Adrenal gland (tissue), 12 donors: ENCODE measurements around the gene CBFA2T3. TPM values are rescaled to one million over a fixed set of nuclear protein-coding genes. Genes with fewer than 3 reads are reported as not detected.
"Not testable (repeated sequence)": the region's sequence is repeated elsewhere in the genome, so short reads cannot be mapped to it uniquely, and the experiment has no call there.

Experiments
- DNase-seq, 7 donors: peaks; one replicate each; pipeline ENCODE4 v3.0.0-alpha.2; 2019 to 2020
- H3K27ac ChIP-seq, 5 donors: fragments of 200-600 bp; sonication (generic) in 4 of 5; 1 replicate in 3 of 5; 2 replicates in 2 of 5; pipeline versions ENCODE4 v1.5.1 to v1.8.0; 2016 to 2020; ENCODE audit warnings: mild to moderate bottlenecking in 1 of 5
- H3K27me3 ChIP-seq: fragments of 200-600 bp; 2 replicates; pipeline ENCODE4 v1.8.0; 2021
- H3K36me3 ChIP-seq, 2 donors: fragments of 200-600 bp; replicated peaks in 1 of 2; 1 replicate in 1 of 2; 2 replicates in 1 of 2; pipeline versions ENCODE4 v1.5.1 to v1.8.0; 2018 to 2022
- H3K4me1 ChIP-seq, 2 donors: fragments of 200-600 bp; replicated peaks in 1 of 2; 1 replicate in 1 of 2; 2 replicates in 1 of 2; pipeline versions ENCODE4 v1.5.1 to v1.8.0; 2018 to 2021
- H3K4me3 ChIP-seq, 4 donors: fragments of 200-600 bp; sonication (generic) in 3 of 4; one replicate each; pipeline ENCODE4 v1.5.1; 2016 to 2018
- H3K9me3 ChIP-seq, 3 donors: fragments of 200-600 bp; sonication (generic) in 1 of 3; replicated peaks in 1 of 3; 1 replicate in 2 of 3; 2 replicates in 1 of 3; pipeline versions ENCODE4 v1.5.1 to v1.8.0; 2016 to 2021
- CTCF ChIP-seq, 6 experiments: fragments of 450-650 bp in 4 of 6; fragments of 200-600 bp in 2 of 6; sonication (generic) in 1 of 6; IDR thresholded peaks; 1 replicate in 5 of 6; 2 replicates in 1 of 6; pipeline versions ENCODE4 v1.5.1 to v1.8.0; 2016 to 2021; ENCODE audit warnings: antibody characterized with exemption in 6 of 6, mild to moderate bottlenecking in 2 of 6, moderate library complexity in 1 of 6
- POLR2A ChIP-seq, 2 donors: fragments of 450-650 bp; IDR thresholded peaks; one replicate each; pipeline ENCODE4 v1.6.1; 2017; ENCODE audit warnings: antibody characterized with exemption in 2 of 2, mild to moderate bottlenecking in 2 of 2, moderate library complexity in 1 of 2
- WGBS, 4 donors: extraction: QIAGEN DNeasy Blood & Tissue Kit in 2 of 4; methylation state at CpG; one replicate each; pipeline versions ENCODE4 v1.1.5 to v1.1.7; 2013 to 2017; 5-methylcytosine and 5-hydroxymethylcytosine counted together
- intact Hi-C, 2 donors: fragments of 100-400 bp; cut with DNase I; formaldehyde crosslinking; loops; one replicate each; pipeline versions ENCODE4 v1.14.1 to v1.15.0; 2022 to 2023
- polyA plus RNA-seq, 3 donors: library from polyadenylated mRNA; stranded (reverse); fragments of 200-250 nt in 2 of 3; fragments of 350-450 nt in 1 of 3; fragmentation: Illumina TruSeq in 1 of 3; extraction: RNeasy Lipid Tissue Mini Kit (QIAGEN cat#74804) in 1 of 3; gene quantifications; one replicate each; pipeline ENCODE4 v1.2.3, GENCODE V29; 2013 to 2014
- total RNA-seq, 9 donors: library from RNA; depleted of rRNA in 4 of 9; stranded (reverse); fragments of >200 nt in 4 of 9; fragments of 120-200 nt in 1 of 9; fragmentation: NEBNext Ultra II Directional in 1 of 9; extraction: Animal tissue kit (Norgen Biotek cat#: 25700) in 1 of 9; gene quantifications; one replicate each; pipeline versions ENCODE4 v1.1.0 to v1.2.4, GENCODE V29; 2013 to 2023
- donor health status: healthy with polysubstance abuse.
- donor health status: Bipolar disorder and iron deficiency.
- donor health status: DM: yes; HTN: yes; CAD: no.
- donor health status: DM: no; HTN: no; CAD: no.
- donor health status: DM: no; HTN: no; CAD: no.
- donor health status: DM: yes; HTN: yes; CAD: no.

The CBFA2T3 gene
- total and polyA plus RNA-seq, 12 donors = 0.30 to 16.9 (median 2.2) TPM

- Histone ChIP-seq H3K9me3 (no peaks in the 10 kb centered on the region), H3K27me3 (no peaks in the 10 kb centered on the region), H3K4me3 (no peak overlapping the region), H3K36me3 (no peaks in the 10 kb centered on the region), H3K27ac (no peak overlapping the region), H3K4me1 (no peaks in the 10 kb centered on the region)
- intact Hi-C loops = no loop called here
- no peak for DNase-seq
- WGBS, 4 donors = 89 to 93% (median 91%) methylated on average over 31 to 34 of the region's 34 CpGs
- TF ChIP-seq POLR2A (IDR thresholded peaks at IDR 0.05) = no peak
- TF ChIP-seq CTCF (IDR thresholded peaks at IDR 0.05) = no peak
Measured at GRCh38 chr16:88897696-88898425, 79.1 kb downstream of the CBFA2T3 start.

GRCh38 chr16:88896238-88897070 is 80.6 kb downstream of the CBFA2T3 start:
- Histone ChIP-seq H3K36me3 (no peaks in the 10 kb centered on the region), H3K27ac (no peak overlapping the region), H3K9me3 (no peaks in the 10 kb centered on the region), H3K4me3 (no peak overlapping the region), H3K4me1 (no peaks in the 10 kb centered on the region), H3K27me3 (no peaks in the 10 kb centered on the region)
- TF ChIP-seq CTCF (IDR thresholded peaks at IDR 0.05) (no peak), POLR2A (IDR thresholded peaks at IDR 0.05) (no peak)
- intact Hi-C loops = no loop called here
- 89 to 97% (median 91%) methylated on average over 9 to 57 of the region's 57 CpGs for WGBS, 4 donors
- DNase-seq = no peak

- H3K4me1 ChIP-seq = no peaks in the 10 kb centered on the region
- no peak for DNase-seq
- H3K27ac ChIP-seq = no peak overlapping the region
- no peaks in the 10 kb centered on the region for H3K27me3 ChIP-seq
- H3K9me3 ChIP-seq = no peaks in the 10 kb centered on the region
- intact Hi-C loops = no loop called here
- no peak overlapping the region for H3K4me3 ChIP-seq
- 92 to 96% (median 96%) methylated on average over 12 to 22 of the region's 22 CpGs for WGBS, 4 donors
- TF ChIP-seq CTCF (IDR thresholded peaks at IDR 0.05) = no peak
- no peak for TF ChIP-seq POLR2A (IDR thresholded peaks at IDR 0.05)
- no peaks in the 10 kb centered on the region for H3K36me3 ChIP-seq
Measured at GRCh38 chr16:88895335-88895734, 81.7 kb downstream of the CBFA2T3 start.

GRCh38 chr16:88894681-88895300 is 82.2 kb downstream of the CBFA2T3 start:
- intact Hi-C loops = no loop called here
- WGBS, 4 donors = 86 to 91% (median 88%) methylated on average over 3 to 21 of the region's 21 CpGs
- H3K27ac ChIP-seq = no peak overlapping the region

GRCh38 chr16:88894266-88894665 is 82.7 kb downstream of the CBFA2T3 start:
- H3K27me3 ChIP-seq, H3K9me3 ChIP-seq, H3K4me3 ChIP-seq, H3K27ac ChIP-seq, intact Hi-C loops, H3K36me3 ChIP-seq, H3K4me1 ChIP-seq, DNase-seq: not testable (repeated sequence)
- WGBS, 4 donors = 80 to 95% (median 93%) methylated on average over 4 to 5 of the region's 6 CpGs

More at GRCh38 chr16:88894681-88895300, 82.2 kb downstream of the CBFA2T3 start:
- no peak for DNase-seq
- H3K27me3 ChIP-seq = no peaks in the 10 kb centered on the region
- H3K4me1 ChIP-seq = no peaks in the 10 kb centered on the region
- no peaks in the 10 kb centered on the region for H3K36me3 ChIP-seq
- no peaks in the 10 kb centered on the region for H3K9me3 ChIP-seq
- H3K4me3 ChIP-seq = no peak overlapping the region
- TF ChIP-seq POLR2A (IDR thresholded peaks at IDR 0.05) = no peak
- no peak for TF ChIP-seq CTCF (IDR thresholded peaks at IDR 0.05)
